ENCODE results near the gene GDAP2.
"Not testable (repeated sequence)": the region's sequence is repeated elsewhere in the genome, so short reads cannot be mapped to it uniquely, and the experiment has no call there.

The GDAP2 gene, protein sequence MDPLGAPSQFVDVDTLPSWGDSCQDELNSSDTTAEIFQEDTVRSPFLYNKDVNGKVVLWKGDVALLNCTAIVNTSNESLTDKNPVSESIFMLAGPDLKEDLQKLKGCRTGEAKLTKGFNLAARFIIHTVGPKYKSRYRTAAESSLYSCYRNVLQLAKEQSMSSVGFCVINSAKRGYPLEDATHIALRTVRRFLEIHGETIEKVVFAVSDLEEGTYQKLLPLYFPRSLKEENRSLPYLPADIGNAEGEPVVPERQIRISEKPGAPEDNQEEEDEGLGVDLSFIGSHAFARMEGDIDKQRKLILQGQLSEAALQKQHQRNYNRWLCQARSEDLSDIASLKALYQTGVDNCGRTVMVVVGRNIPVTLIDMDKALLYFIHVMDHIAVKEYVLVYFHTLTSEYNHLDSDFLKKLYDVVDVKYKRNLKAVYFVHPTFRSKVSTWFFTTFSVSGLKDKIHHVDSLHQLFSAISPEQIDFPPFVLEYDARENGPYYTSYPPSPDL

DNA sequence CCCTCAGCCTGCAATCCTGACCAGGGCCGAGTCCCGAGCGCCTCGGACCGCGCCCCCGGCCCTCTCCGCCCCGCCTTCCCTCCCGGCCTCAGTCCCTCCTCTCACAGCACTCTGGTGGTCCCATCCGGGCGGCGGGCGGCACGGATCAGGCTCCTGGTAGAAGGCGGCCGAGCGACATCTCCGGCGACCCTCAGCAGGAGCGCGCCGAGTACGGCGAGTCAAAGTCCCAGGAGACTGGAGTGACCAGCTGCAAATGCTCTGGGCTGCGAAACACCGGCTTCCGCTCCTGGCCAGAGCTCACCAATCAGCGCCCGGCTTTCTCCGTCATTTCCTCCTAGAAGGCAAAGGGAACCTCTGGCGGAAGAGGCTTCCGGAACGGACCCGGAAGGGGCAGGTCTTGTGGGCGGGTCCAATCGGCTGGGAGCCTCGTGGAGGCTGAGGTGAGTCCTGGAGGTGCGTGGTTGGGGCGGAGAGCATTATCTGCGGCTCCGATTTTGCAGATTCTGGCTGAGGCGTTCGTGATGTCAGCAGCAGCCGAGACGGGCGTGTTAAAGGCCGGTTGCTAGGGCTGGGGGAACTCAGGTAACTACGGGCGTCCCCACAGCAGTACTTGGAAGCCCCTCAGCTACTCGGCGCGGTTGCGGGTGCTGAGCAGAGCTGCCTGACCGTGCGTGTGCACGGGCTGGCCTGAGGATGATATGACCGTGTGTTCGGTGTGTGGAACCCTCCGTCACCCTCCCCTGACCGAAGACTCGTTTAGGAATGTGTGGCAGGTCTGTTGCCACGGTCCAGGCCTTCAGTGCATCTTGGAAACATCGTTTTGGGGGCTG, at the start of gene GDAP2, which contains the start of gene WDR3:
TSS of gene GDAP2 (minus strand) at position 279 of the 830 bp plus-strand sequence. CDS start 9,264 bp downstream, outside the sequence.
TSS of gene WDR3 (plus strand) at position 397 of the 830 bp plus-strand sequence. CDS start 3,581 bp downstream, outside the sequence.
- peak; percentile 89 to 96 (median 91) for DNase-seq (ENCODE audit: low read depth in 2 of 3, low spot score in 1 of 3)

DNA sequence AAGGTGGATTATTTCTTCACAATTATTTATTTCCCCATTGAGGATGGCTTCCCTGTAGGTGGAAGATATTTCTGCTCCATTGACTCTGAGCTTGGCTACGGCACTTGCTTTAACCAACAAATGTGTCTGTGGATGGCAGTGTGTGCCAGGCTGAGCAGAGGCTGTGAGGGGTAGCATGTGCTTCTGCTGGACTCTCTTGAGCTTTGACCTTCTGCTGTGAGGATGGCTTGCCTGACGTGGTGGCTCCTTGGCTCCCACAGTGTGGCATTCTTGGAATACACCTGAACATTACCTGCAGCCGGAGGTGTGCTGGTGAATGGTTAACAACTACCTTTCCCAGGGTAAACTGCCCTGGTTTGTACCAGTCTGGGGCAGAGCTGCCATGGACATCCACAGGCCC, 47.0 kb upstream of the GDAP2 start:
- DNase-seq (ENCODE audit: low read depth in 2 of 3, low spot score in 1 of 3): no peak

DNA sequence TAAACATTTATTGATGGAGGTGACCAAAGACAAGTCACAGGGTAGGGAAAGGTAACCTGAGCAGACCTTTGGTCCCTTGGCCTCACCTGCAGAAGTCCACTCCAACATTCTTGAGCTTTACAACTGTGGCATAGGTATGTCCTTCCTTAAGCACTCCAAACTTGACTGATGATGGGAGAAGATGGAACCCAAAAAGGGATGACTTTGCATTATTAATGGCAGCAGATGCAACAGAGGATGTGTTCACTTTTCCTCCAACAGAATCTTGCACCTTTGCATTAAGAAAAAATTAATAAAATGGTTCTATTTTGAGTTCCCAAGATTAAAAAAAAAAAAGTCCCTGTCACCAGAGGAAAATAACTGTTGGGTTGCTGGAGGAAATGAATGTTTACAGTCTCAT, 42.4 kb upstream of the GDAP2 start:
- DNase-seq (ENCODE audit: low read depth in 2 of 3, low spot score in 1 of 3): no peak

DNA sequence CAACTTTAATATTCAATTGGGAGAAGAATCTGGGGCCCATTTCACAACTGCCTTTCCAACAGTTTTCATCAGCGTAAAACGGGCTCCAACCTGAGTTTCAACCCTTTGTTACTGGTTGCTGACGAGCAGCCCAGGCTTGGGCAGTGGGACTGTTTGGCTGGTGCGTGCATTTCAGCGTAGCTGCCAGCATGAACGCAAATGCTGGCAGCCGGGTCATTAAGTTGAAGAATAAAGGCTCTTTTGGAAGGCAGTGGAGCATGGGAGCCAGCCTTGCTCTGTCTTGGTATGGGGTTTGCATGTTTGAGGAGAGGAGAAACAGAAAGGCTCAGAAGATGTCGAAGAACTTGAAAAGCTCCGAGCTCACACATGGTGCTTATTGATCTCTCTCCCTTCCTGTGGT, 40.8 kb upstream of the GDAP2 start:
- DNase-seq (ENCODE audit: low read depth in 2 of 3, low spot score in 1 of 3): no peak

DNA sequence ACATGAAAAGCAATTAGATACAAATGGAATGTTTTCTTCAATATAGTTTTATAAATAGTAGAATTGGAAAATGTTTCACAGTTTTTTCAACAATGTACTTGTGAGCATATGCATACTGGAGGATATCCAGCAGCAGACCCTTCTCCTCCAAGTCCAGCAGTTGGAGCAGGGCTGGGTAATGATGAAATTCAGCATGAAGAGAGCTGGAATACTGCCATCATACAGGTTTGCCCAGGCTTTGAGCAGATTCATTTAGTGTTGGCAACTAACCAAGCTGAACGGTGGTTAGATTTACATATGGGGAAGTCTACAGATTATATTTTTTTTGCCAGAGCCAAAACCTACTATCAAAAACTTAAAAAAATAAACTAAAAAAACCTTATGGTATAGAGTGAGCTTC, 38.5 kb upstream of the GDAP2 start:
- no peak for DNase-seq (ENCODE audit: low read depth in 2 of 3, low spot score in 1 of 3)

DNA sequence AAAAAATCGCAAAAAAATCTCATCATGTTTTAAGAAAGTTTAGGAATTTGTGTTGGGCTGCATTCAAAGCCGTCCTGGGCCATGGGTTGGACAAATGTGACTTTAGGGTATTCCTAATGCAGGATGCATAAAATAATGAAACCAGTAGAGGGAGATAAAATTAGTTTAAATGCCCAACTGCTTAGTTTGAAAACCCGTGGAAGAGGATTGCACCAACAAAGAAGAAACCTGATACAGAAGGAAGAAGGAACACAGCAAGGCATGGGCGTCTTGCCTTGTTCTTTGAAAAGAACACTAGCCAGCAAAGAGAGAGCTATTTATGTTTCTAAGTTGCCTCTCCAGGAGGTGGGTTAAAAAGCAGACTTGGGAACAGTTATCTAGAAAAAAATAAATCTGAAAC, 38.1 kb upstream of the GDAP2 start:
- no peak for DNase-seq (ENCODE audit: low read depth in 2 of 3, low spot score in 1 of 3)

DNA sequence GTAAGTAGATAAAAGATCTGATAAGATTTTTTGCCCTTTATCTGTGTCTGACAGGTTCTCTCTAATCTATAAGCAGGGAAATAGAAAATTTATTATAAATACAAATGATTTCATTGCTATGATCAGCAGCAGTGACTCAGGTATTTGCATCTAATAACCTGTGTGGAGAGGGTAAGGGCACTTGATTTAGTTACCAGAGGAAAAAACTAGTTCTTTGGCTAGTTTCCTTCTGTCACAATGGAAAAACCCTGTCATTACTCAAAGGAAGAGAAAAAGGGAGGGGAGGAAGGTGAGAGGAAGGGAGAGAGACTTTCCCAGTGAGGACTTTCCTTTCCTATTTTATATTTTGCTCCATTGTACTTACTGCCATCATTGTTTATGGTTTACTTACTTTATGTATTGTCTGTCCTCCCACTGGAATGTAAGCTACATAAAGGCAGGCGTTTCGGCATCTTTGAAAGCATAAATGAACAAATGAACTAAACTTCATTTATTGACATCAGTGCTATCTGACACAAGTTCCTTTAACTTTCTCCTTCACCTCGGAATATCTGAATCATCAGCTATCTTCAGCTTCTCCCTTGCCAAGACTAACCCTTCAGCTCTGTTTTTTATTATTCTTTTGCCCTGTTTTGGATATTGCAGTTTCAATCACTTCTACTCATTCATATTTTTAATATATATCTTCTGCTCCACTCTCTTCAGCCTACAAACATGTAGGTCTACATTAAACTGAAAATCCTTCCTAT, 35.0 kb upstream of the GDAP2 start:
- DNase-seq (ENCODE audit: low read depth in 2 of 3, low spot score in 1 of 3): no peak

DNA sequence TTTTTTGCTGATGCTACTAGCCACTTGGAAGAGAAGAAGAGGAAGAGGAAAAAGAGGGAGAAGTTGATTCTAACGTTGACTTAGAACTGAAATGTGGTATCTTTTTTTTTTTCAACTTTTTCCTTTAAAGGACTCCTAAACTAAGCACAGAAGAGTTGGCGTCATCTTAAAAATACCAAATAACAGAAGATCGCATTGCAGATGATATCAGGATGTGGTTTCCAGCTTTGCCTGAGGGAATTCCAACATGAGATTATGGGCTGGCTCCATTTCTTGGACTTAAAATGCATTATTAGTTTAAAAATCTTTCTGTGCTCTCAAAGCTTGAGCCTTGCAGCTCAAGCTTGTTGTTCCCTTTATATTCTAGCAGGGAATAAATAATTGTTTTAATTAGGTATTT, 29.9 kb upstream of the GDAP2 start:
- DNase-seq (ENCODE audit: low read depth in 2 of 3, low spot score in 1 of 3): no peak

DNA sequence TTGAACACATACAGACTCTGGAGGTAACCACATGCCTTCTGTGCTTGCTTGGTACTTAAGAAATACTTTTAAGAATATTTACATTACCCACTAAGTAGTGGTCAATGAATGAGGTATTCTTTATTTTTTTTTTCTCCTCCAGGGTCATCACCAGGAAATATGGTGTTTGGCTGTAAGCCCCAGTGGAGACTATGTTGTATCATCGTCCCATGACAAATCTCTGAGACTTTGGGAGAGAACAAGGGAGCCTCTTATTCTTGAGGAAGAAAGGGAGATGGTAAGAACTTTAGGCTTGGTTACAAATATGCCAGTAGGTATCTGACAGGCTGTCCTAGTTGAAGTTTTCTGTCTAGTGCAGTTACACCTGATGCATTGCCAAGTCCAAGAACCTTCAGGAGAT, 23.0 kb upstream of the GDAP2 start:
- no peak for DNase-seq (ENCODE audit: low read depth in 2 of 3, low spot score in 1 of 3)

DNA sequence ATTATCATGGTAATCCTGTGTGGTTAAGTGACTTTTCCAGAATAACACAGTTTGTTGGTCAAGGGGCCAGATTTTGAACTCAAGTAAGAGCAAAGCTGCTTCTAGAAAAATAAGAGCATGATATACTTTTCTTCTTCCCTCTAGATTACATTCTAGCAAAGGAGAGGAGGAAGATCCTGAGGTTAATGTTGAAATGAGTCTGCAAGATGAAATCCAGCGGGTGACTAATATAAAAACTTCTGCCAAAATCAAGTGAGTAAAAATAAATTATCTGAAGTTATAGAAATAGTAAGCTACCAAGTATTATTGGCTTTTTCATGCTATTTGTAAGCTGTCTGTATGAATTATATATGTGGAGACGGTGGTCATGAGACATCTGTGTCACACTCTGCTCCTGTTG, 12.9 kb upstream of the GDAP2 start:
- DNase-seq (ENCODE audit: low read depth in 2 of 3, low spot score in 1 of 3): no peak

DNA sequence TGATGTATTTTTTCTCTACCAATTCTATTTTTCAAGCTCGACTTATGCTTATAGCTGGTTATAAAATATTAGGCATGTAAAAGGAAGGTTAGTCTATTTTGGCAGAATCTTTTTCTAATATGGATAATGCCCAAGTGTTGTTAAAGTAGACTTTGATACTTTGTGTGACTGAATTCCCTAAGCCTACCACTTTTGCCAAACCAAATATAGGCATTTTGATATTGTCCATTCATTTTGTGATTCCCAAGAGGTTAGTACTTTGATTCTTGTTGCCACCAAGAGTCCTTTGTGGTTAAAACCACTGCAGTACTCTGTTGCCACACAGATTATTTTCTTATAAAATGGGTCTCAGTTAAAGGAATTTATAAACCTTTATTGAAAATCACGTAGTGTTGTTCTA, 4.3 kb upstream of the GDAP2 start:
- DNase-seq (ENCODE audit: low read depth in 2 of 3, low spot score in 1 of 3): no peak

DNA sequence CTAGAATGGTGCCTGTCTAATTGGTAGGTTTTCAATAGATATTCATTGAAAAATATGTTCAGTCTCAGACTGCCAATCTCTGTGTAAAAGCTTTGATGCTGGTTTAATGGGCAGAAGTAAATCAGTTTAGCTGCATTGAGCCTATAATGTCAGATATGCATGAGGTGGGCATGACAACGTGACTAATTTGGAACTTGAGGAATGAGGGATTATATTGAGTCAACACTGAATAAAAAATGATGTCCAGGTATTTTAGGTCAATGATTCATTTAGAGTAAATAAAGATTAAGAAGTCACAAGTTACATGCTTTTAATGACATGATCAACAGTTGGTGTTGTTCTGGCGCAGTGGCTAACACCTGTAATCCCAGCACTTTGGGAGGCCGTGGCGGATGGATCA, 3.2 kb upstream of the GDAP2 start:
- no peak for DNase-seq (ENCODE audit: low read depth in 2 of 3, low spot score in 1 of 3)

DNA sequence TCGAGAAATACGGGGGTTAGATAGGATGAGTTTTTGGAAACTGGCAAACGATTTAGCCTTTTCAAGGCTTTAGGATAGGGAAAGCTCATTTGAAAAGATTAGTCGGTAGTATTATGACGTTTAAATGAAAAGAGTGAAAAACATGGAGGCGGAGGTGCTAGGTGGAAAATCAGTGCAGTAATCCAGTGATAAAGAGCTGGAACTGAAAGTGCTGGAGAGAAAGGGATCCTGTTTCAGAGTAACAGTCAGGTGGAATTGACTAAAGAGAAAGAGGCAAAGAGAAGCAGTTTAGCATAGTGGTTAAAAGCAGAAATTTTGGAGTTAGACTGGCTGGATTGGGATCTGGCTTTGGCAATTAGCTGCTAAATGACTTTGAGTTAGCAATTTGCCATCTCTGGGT, 1.1 kb upstream of the GDAP2 start:
- DNase-seq (ENCODE audit: low read depth in 2 of 3, low spot score in 1 of 3): no peak

DNA sequence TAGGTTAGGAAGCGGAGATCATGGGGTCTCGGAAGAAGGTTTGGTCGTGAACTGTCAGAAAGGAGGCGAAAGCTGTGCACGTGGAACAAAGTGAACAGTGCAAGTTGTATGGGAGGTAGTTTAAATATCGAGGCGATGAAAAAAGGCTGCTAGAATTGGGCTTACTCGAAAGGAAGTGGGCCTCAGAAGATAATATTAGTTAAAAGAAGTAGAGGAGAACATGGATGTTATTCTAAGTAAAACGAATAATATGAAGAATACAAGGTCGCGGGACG, 689 bp upstream of the GDAP2 start:
- DNase-seq (ENCODE audit: low read depth in 2 of 3, low spot score in 1 of 3): no peak

DNA sequence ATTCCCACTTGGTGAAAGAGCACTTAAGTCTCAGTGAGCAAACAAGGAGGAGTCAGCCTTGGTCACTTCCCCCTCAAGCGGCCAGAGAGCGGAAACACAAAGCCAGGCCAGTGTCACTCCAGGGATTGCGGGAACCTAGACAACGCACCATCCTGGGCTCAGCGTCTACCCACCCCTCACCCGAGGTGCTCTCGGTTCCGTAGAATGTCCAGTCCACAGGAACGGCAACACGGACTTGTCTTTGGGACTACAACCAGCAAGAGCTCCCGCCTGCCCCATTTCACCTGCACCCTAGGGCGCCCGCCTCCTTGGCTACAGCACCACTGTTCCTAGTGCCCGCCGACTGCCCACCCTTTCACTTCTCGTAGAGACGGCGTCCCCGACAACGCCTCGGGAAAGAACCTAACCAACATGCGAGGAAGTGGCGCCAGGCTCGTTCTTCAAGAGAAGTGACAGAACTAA, 509 bp downstream of the GDAP2 start:
- DNase-seq (ENCODE audit: low read depth in 2 of 3, low spot score in 1 of 3): peak in 1 of 3 donors; percentile 4

DNA sequence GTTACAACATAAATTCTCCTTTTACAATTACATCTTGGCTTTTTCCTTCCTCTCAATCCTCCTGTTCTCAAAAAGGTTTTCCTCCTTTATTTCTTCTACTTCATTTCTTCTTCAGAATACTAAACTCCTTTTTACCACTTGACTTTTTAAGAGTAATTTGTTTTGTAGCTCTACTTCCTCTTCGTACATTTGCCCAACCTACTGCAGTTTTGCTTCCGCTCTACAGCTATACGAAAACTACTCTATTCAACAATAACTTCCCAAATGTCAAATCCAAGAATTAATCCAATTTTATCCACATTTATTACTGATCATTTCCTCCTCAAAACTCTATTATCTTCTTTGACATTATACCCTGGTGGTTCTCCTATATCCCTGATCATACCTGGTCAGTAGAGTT, 3.4 kb downstream of the GDAP2 start:
- no peak for DNase-seq (ENCODE audit: low read depth in 2 of 3, low spot score in 1 of 3)

DNA sequence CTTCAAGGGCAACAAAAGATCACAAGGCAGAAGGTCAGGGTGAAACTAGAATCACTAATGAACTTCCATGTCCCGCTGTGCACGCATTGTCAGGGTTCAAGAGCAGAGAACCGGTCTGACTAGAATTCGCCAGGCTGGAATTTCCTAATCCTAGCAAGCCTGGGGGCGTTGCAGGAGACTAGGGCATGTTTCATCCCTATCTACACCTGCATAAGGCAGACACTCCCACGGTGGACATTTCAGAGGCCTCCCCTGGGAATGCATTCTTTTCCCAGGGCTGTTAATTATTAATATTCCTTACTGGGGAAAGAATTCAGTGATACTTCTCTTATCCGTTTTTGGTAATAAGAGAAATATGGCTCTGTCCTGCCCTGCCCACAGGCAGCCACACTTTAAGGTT, 6.7 kb downstream of the GDAP2 start:
- DNase-seq (ENCODE audit: low read depth in 2 of 3, low spot score in 1 of 3): not testable (repeated sequence)

DNA sequence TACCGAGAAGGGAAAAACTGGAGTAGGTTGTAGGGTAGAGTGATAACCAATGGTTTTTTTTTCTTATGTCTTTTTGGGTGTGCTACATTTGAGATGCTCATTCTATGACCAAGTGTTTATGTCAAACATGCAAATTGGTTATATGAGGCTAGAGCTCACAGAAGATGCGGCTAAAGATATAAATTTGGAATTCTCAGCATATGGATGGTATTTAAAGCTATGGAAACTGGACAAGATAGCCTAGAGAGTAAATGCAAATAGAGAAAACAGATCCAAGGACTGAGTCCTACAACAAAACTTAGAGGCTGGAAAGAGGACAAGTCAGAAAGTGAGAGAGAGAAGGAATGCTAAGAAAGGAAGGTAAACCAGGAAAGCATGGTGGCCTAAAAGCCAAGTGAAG, 7.4 kb downstream of the GDAP2 start:
- DNase-seq (ENCODE audit: low read depth in 2 of 3, low spot score in 1 of 3): no peak

DNA sequence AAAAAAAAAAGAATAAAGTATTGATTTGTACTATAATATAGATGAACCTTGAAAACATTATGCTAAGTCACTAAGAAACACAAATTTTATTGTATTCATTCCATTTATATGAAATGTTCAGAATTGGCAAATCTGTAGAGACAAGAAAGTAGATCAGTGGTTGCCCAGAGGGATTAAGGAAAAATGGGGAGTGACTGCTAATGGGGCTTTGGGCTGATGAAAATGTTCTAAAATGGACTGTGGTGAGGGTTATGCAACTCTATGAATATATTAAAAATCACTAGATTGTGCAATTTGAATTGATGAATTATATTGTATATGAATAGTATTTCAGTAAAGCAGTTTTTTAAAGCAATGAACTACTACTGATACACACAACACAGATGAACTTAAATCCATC, 10.0 kb downstream of the GDAP2 start:
- DNase-seq (ENCODE audit: low read depth in 2 of 3, low spot score in 1 of 3): no peak

DNA sequence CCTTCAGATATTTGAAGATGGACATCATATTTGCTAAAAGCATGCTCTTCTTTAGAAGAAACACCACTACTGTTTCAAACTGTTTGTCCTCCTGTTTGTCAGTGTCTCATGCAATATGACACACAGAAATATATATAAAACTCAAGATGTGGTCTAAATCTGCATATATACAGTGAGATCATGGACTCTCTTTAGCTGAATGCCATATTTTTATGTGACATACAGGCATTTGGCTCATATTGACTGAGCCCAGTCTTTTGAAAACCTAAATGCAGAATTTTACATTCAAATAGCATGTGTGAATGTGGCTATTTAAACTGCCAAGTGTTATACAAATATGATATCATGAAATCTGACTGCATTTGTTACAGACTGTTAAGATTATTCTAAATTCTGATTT, 18.4 kb downstream of the GDAP2 start:
- no peak for DNase-seq (ENCODE audit: low read depth in 2 of 3, low spot score in 1 of 3)

DNA sequence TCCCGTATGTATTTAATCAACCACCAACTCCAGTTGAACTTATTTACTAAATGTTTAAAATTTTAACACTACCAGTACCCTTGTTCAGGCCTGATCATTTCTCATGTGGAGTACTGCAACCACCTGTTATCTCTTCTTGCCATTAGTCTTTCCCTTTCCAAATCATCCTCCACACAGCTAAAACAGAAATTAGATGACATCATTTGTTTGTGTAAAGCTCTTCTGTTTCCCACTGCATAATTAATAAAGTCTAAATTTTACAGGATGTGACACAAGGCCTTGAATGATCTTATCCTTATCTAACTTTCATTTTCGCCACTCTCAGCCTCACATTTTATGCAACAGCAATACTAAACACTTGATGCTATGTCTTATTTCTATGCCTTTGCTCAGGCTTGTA, 24.4 kb downstream of the GDAP2 start:
- DNase-seq (ENCODE audit: low read depth in 2 of 3, low spot score in 1 of 3): no peak

DNA sequence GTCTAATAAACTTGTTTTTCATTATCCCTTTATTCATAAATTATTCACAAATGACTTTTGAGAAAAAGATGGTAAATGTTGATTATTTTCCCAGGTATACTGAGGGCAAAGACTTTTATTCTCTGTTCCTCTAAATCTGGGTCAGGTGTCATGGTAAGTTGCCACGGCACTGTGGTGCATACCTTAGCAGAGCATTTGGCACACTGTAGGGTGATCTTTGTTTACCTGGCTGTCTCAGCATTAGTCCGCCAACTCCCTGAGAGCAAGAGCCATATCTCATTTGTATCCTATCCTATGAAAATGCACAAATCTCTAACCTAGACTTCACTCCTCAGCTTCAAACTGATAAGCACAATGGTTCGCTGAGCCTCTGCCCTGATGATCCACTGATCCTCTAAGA, 24.9 kb downstream of the GDAP2 start:
- no peak for DNase-seq (ENCODE audit: low read depth in 2 of 3, low spot score in 1 of 3)
